Caco-2 (cell line): ENCODE results near the gene PLXNA4. TPM values are rescaled to one million over a fixed set of nuclear protein-coding genes. Genes with fewer than 3 reads are reported as not detected.

Experiments
- BruUV-seq: library from RNA; stranded (reverse); fragments of 400-500 nt; replicated peaks from 2 replicates; lab custom pipeline; 2021; lab: Mats Ljungman, UMichigan
- CTCF ChIA-PET: fragments of 300-600 bp; sonication (Branson Sonifier 250); formaldehyde crosslinking; loops from one replicate; lab custom pipeline; 2022; ENCODE audit warnings: antibody characterized with exemption; lab: Charles Lee
- POLR2A ChIA-PET: fragments of 300-600 bp; sonication (Branson Sonifier 250); formaldehyde crosslinking; loops from one replicate; lab custom pipeline; 2022; ENCODE audit warnings: antibody characterized with exemption; lab: Charles Lee
- DNase-seq, 2 experiments: peaks; one replicate each; pipeline versions ENCODE4 v3.0.0 to v3.0.0-alpha.2; 2020 to 2022
- H3K27me3 ChIP-seq: replicated peaks from 2 replicates; pipeline ENCODE4 v1.6.0; 2011; ENCODE audit warnings: low read length; ENCODE audit not compliant: control insufficient read depth, insufficient read depth
- H3K36me3 ChIP-seq: 2 replicates; pipeline ENCODE4 v1.5.1; 2011; ENCODE audit warnings: low read length; ENCODE audit not compliant: control insufficient read depth, insufficient read depth
- H3K4me1 ChIP-seq: fragments of 250-450 bp; sonication (Bioruptor Pico); 2 replicates; pipeline ENCODE4 v1.5.1; 2020; ENCODE audit warnings: mild to moderate bottlenecking
- H3K4me3 ChIP-seq: 2 replicates; pipeline ENCODE4 v1.5.1; 2011; ENCODE audit warnings: low read depth, mild to moderate bottlenecking, control low read depth, low read length
- H3K9me3 ChIP-seq: fragments of 250-450 bp; sonication (Bioruptor Pico); 2 replicates; pipeline ENCODE4 v1.5.1; 2020; ENCODE audit warnings: mild to moderate bottlenecking, moderate library complexity
- H3K27ac Mint-ChIP-seq: one replicate; pipeline ENCODE4 v1.8.0; 2022; ENCODE audit warnings: mixed read lengths; ENCODE audit not compliant: unreplicated experiment
- H3K27me3 Mint-ChIP-seq: one replicate; pipeline ENCODE4 v1.8.0; 2022; ENCODE audit warnings: mixed read lengths; ENCODE audit not compliant: insufficient read depth, unreplicated experiment
- H3K36me3 Mint-ChIP-seq: one replicate; pipeline ENCODE4 v1.8.0; 2022; ENCODE audit warnings: mild to moderate bottlenecking, mixed read lengths; ENCODE audit not compliant: insufficient read depth, unreplicated experiment
- H3K4me1 Mint-ChIP-seq: one replicate; pipeline ENCODE4 v1.8.0; 2022; ENCODE audit warnings: low read depth, mixed read lengths; ENCODE audit not compliant: unreplicated experiment
- H3K4me3 Mint-ChIP-seq: one replicate; pipeline ENCODE4 v1.8.0; 2022; ENCODE audit warnings: mild to moderate bottlenecking, moderate library complexity, mixed read lengths; ENCODE audit not compliant: unreplicated experiment
- H3K9me3 Mint-ChIP-seq: one replicate; pipeline ENCODE4 v1.8.0; 2022; ENCODE audit warnings: mixed read lengths; ENCODE audit not compliant: unreplicated experiment
- intact Hi-C: fragments of 100-400 bp; cut with micrococcal nuclease; formaldehyde crosslinking; loops from one replicate; pipeline ENCODE4 v1.10.0; 2022; ENCODE audit not compliant: unreplicated experiment
- total RNA-seq: library from RNA; stranded (reverse); gene quantifications from 2 replicates; pipeline ENCODE4 v1.2.3, GENCODE V29; 2022
- TF ChIP-seq, protein P1 (sequence below), 2 experiments: fragments of 200-600 bp in 1 of 2; IDR thresholded peaks; 1 replicate in 1 of 2; 2 replicates in 1 of 2; pipeline versions ENCODE4 v1.5.1 to v1.8.0; 2011 to 2022; ENCODE audit warnings: antibody characterized with exemption in 1 of 2, control low read depth in 1 of 2, inconsistent platforms in 1 of 2, low read depth in 1 of 2, low read length in 1 of 2, mild to moderate bottlenecking in 1 of 2, moderate library complexity in 1 of 2; ENCODE audit not compliant: insufficient read depth in 1 of 2, severe bottlenecking in 1 of 2, unreplicated experiment in 1 of 2

The PLXNA4 gene
- total RNA-seq, 1 experiment from 2014 or later, result 0.43 TPM

DNA sequence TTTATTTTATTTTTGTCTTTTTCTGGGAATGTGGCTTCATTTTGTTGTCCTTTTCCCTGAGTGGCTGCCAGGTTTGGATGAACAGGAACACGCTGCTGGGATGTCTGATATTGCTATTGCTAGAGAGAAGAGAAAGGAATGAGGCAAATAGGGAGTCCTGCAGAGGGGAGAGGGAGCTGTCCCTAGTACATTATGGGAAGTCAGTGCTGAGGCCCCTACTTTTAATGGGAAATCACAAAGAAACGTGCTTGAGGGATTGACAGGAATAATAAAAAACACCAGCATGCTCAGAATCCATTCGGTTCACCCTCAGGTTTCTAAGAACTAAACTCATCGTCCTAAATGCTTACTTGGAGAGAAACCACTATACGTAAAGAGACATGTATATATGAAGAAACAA, 306.6 kb downstream of the PLXNA4 start:
- H3K27me3 ChIP-seq, result no peaks in the 10 kb centered on the region
- Mint-ChIP-seq H3K27ac (no peak overlapping the region), H3K9me3 (no peaks in the 10 kb centered on the region), H3K4me3 (no peak overlapping the region), H3K4me1 (no peaks in the 10 kb centered on the region), H3K36me3 (no peaks in the 10 kb centered on the region), H3K27me3 (peaks cover 5% of the 10 kb centered on the region)
- intact Hi-C loops, result no loop called here
- no peak for DNase-seq
- no peak overlapping the region for H3K4me3 ChIP-seq
- no peaks in the 10 kb centered on the region for H3K4me1 ChIP-seq
- BruUV-seq, result no TSS peak
- TF ChIP-seq, protein P1, sequence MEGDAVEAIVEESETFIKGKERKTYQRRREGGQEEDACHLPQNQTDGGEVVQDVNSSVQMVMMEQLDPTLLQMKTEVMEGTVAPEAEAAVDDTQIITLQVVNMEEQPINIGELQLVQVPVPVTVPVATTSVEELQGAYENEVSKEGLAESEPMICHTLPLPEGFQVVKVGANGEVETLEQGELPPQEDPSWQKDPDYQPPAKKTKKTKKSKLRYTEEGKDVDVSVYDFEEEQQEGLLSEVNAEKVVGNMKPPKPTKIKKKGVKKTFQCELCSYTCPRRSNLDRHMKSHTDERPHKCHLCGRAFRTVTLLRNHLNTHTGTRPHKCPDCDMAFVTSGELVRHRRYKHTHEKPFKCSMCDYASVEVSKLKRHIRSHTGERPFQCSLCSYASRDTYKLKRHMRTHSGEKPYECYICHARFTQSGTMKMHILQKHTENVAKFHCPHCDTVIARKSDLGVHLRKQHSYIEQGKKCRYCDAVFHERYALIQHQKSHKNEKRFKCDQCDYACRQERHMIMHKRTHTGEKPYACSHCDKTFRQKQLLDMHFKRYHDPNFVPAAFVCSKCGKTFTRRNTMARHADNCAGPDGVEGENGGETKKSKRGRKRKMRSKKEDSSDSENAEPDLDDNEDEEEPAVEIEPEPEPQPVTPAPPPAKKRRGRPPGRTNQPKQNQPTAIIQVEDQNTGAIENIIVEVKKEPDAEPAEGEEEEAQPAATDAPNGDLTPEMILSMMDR (IDR thresholded peaks at IDR 0.05; ENCODE audit: insufficient read depth in 1 of 2, low read depth in 1 of 2, low read length in 1 of 2, severe bottlenecking in 1 of 2, unreplicated experiment in 1 of 2), result no peak
- CTCF ChIA-PET, result no interaction called here
- no peaks in the 10 kb centered on the region for H3K36me3 ChIP-seq
- no peaks in the 10 kb centered on the region for H3K9me3 ChIP-seq
- POLR2A ChIA-PET, result no interaction called here

DNA sequence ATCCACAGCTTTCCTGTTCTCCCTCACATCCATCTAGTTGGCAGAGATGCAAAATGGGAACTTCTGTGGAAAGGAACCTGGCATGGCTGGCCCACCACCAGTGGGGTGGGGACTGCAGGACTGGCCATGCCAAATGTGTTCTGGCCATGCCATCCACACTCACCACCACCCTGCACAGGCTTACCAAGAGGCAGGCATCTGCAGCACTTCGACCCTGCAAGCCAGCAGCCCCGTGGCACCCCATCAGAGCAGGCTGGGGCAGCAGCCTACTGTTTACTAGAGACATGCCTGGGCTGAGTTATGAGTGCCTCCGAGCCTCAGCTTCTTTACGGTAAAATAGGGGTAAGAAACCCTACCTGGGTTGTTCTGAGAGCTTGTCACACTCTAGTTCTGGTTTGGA, 313.1 kb downstream of the PLXNA4 start:
- ChIA-PET POLR2A (no interaction called here), CTCF (no interaction called here)
- Histone ChIP-seq H3K4me3 (no peak overlapping the region), H3K27me3 (no peaks in the 10 kb centered on the region; the same call in 1 of the 2 replicates), H3K9me3 (no peaks in the 10 kb centered on the region), H3K36me3 (no peaks in the 10 kb centered on the region), H3K4me1 (no peaks in the 10 kb centered on the region)
- no TSS peak for BruUV-seq
- no peak for DNase-seq
- intact Hi-C loops, result no loop called here
- H3K9me3 Mint-ChIP-seq, result no peaks in the 10 kb centered on the region
- no peak overlapping the region for H3K27ac Mint-ChIP-seq
- no peaks in the 10 kb centered on the region for H3K4me1 Mint-ChIP-seq
- TF ChIP-seq, protein P1 (IDR thresholded peaks at IDR 0.05; ENCODE audit: insufficient read depth in 1 of 2, low read depth in 1 of 2, low read length in 1 of 2, severe bottlenecking in 1 of 2, unreplicated experiment in 1 of 2), result no peak
- peaks cover 16% of the 10 kb centered on the region for H3K27me3 Mint-ChIP-seq
- H3K36me3 Mint-ChIP-seq, result no peaks in the 10 kb centered on the region
- no peak overlapping the region for H3K4me3 Mint-ChIP-seq

DNA sequence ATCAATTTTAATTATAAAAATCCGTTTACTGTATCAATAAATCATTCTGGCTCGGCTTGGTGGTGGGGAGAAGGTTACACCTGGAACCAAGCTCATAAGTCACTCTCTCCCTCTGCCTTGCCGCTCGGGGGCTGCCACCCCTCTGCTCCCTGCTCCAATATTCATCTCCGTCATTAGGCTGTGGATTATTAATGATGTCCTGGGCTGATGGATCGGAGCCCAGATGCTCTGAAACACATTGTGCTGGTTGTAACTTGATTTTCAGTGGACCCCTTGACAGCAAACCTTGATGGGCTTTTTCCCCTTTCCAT, 314.2 kb downstream of the PLXNA4 start:
- H3K27me3 Mint-ChIP-seq, result peaks cover 16% of the 10 kb centered on the region
- no peak overlapping the region for H3K4me3 ChIP-seq
- BruUV-seq, result no TSS peak
- intact Hi-C loops, result no loop called here
- no peaks in the 10 kb centered on the region for H3K36me3 Mint-ChIP-seq
- POLR2A ChIA-PET, result no interaction called here
- TF ChIP-seq, protein P1 (IDR thresholded peaks at IDR 0.05; ENCODE audit: insufficient read depth in 1 of 2, low read depth in 1 of 2, low read length in 1 of 2, severe bottlenecking in 1 of 2, unreplicated experiment in 1 of 2), result no peak
- DNase-seq, result no peak
- H3K9me3 ChIP-seq, result no peaks in the 10 kb centered on the region
- H3K9me3 Mint-ChIP-seq, result no peaks in the 10 kb centered on the region
- H3K36me3 ChIP-seq, result no peaks in the 10 kb centered on the region
- CTCF ChIA-PET, result no interaction called here
- H3K27me3 ChIP-seq, result no peaks in the 10 kb centered on the region; the same call in 1 of the 2 replicates
- no peak overlapping the region for H3K4me3 Mint-ChIP-seq
- no peaks in the 10 kb centered on the region for H3K4me1 ChIP-seq
- H3K4me1 Mint-ChIP-seq, result no peaks in the 10 kb centered on the region
- no peak overlapping the region for H3K27ac Mint-ChIP-seq
